NCI-H1105 (cell line): ENCODE results near the gene TENT4A.
"Not testable (repeated sequence)": the region's sequence is repeated elsewhere in the genome, so short reads cannot be mapped to it uniquely, and the experiment has no call there.

ENCODE experiments used
- DNase-seq: peaks from one replicate; lab custom pipeline; 2025; lab: John Stamatoyannopoulos, UW

Gene TENT4A

GRCh38 chr5:6713274-6714225, at the start of gene TENT4A:
Gene TENT4A (plus strand): TSS chr5:6713432. CDS start chr5:6713984, 552 bp downstream.
- no peak for DNase-seq

GRCh38 chr5:6666762-6667161, 46.5 kb upstream of the TENT4A start:
- no peak for DNase-seq

GRCh38 chr5:6667648-6668047, 45.6 kb upstream of the TENT4A start:
- DNase-seq, result no peak

GRCh38 chr5:6668717-6669116, 44.5 kb upstream of the TENT4A start:
- DNase-seq, result not testable (repeated sequence)

GRCh38 chr5:6673031-6673430, 40.2 kb upstream of the TENT4A start:
- DNase-seq, result no peak

GRCh38 chr5:6673963-6674362, 39.3 kb upstream of the TENT4A start:
- no peak for DNase-seq

- DNase-seq, result no peak
Observed at GRCh38 chr5:6674421-6674820, 38.8 kb upstream of the TENT4A start.

- DNase-seq, result no peak
Observed at GRCh38 chr5:6674886-6675285, 38.3 kb upstream of the TENT4A start.

- DNase-seq, result no peak
Observed at GRCh38 chr5:6675784-6676491, 37.3 kb upstream of the TENT4A start.

GRCh38 chr5:6676702-6677101, 36.5 kb upstream of the TENT4A start:
- no peak for DNase-seq

- DNase-seq, result no peak
Observed at GRCh38 chr5:6678385-6678784, 34.8 kb upstream of the TENT4A start.

- DNase-seq, result no peak
Observed at GRCh38 chr5:6680922-6681321, 32.3 kb upstream of the TENT4A start.

GRCh38 chr5:6681682-6682081, 31.6 kb upstream of the TENT4A start:
- no peak for DNase-seq

- no peak for DNase-seq
Observed at GRCh38 chr5:6682239-6682638, 31.0 kb upstream of the TENT4A start.

- DNase-seq, result no peak
Observed at GRCh38 chr5:6683241-6683640, 30.0 kb upstream of the TENT4A start.

GRCh38 chr5:6684075-6684474, 29.2 kb upstream of the TENT4A start:
- no peak for DNase-seq

GRCh38 chr5:6686501-6686900, 26.7 kb upstream of the TENT4A start:
- DNase-seq, result no peak

GRCh38 chr5:6686915-6687409, 26.3 kb upstream of the TENT4A start:
- DNase-seq, result no peak

GRCh38 chr5:6687505-6687904, 25.7 kb upstream of the TENT4A start:
- no peak for DNase-seq

- DNase-seq, result no peak
Observed at GRCh38 chr5:6692906-6693305, 20.3 kb upstream of the TENT4A start.

- DNase-seq, result no peak
Observed at GRCh38 chr5:6698696-6699095, 14.5 kb upstream of the TENT4A start.

GRCh38 chr5:6699357-6699756, 13.9 kb upstream of the TENT4A start:
- DNase-seq, result no peak

GRCh38 chr5:6700074-6700684, 13.1 kb upstream of the TENT4A start:
- DNase-seq, result no peak
